Stromal cell of bone marrow (primary cell): ENCODE measurements around the gene CCDC85A.

Source experiments
- DNase-seq: peaks from one replicate; pipeline ENCODE4 v3.0.0-alpha.2; 2012; ENCODE audit warnings: low read depth

Gene CCDC85A

GRCh38 chr2:56309626-56310170 lies 125.9 kb downstream of the CCDC85A start:
- no peak for DNase-seq

GRCh38 chr2:56313500-56313921 lies 129.7 kb downstream of the CCDC85A start:
- DNase-seq, result no peak

- DNase-seq, result no peak
These were observed 130.6 kb downstream of the CCDC85A start for GRCh38 chr2:56314371-56314770.

DNA sequence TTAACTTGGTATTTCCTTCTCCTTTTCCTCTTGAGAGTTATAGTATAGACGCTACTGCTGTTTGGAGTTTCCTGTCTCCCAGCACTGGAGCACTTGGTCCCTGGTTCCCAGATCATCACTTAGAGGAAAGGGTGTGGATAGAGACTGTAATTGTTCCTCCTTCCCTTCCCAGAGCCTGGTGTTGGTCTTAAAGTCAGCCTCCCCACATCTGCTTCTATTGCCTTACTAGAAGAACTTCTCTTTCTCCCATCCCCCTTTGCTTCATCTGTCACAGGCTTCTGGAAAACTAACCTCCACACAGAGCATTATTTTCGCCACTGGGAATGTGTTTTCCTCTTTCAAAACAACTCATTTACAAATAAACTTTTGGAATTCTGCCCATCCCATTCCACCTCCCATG lies 131.0 kb downstream of the CCDC85A start:
- no peak for DNase-seq

GRCh38 chr2:56315376-56315775 lies 131.6 kb downstream of the CCDC85A start:
- DNase-seq, result no peak

DNA sequence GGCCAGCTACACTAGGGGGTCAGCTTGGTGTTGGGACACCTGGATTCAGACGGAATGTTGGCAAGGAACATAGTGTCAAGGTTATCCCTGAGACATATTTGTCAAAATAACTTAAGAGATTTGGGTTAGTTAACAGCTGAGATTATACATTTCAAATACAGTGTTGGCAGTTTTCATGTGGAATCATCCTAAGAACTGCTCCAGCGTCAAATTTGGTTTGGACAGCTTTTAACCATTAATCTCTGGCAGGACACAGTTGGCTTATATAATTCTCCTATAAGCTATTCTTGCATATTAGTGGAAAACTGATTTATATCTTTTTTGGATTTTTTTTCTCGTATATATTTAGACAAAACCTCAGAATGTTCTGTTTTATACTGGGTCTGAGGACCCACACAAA lies 132.2 kb downstream of the CCDC85A start:
- no peak for DNase-seq

GRCh38 chr2:56318147-56318546 lies 134.4 kb downstream of the CCDC85A start:
- DNase-seq, result no peak

DNA sequence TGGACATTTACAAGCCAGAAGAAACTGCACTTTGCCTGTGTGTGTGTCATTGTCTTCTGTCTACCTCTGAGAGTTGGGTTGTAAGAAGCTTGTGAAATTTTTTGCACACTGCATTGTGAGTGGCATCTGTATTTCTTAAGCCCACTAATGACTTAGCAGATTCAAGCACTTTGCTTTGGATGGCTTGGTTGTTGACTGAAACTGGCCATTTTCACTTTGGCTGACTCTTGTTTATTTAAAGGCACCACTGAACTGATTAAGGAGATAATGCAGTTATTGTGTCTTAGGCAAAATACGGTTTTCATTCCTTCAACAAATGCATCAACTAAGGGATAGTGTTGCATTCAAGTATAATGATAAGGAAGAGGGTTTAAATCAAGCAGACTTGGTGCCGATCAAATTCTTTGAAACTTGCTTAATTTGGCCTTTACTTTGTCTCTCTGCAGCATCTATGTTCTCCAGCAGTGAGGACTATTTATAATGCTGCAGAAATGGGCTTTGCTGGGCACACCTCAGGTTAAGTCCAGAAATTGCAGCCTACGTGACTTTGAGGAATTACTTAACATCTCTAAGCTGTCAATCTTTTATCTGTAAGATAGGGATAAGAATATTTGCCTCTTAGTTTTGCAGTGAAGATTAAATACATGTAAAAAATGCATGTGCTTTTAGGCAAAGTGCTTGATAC lies 142.0 kb downstream of the CCDC85A start:
- DNase-seq, result no peak

- no peak for DNase-seq
These were observed 142.6 kb downstream of the CCDC85A start for GRCh38 chr2:56326346-56326741.

DNA sequence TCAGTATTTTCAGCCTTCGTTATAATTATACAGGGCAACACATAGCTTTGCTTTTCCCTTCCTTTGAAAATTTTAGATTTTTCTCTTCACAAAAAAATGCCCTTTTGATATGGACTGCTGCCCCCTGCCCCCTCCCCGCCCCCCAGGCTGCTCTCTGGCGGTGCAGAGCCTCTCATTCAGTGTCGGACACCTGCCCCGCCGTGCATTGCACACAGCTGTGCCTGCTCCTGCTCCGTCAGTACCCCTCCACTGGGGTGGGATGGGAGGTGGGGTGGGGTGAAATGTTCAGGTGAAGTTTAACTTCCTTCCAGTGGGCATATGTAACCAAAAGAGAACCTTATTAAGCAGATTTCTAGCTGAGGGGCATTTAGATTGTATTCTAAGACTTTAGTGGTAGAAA lies 148.0 kb downstream of the CCDC85A start:
- DNase-seq, result no peak

DNA sequence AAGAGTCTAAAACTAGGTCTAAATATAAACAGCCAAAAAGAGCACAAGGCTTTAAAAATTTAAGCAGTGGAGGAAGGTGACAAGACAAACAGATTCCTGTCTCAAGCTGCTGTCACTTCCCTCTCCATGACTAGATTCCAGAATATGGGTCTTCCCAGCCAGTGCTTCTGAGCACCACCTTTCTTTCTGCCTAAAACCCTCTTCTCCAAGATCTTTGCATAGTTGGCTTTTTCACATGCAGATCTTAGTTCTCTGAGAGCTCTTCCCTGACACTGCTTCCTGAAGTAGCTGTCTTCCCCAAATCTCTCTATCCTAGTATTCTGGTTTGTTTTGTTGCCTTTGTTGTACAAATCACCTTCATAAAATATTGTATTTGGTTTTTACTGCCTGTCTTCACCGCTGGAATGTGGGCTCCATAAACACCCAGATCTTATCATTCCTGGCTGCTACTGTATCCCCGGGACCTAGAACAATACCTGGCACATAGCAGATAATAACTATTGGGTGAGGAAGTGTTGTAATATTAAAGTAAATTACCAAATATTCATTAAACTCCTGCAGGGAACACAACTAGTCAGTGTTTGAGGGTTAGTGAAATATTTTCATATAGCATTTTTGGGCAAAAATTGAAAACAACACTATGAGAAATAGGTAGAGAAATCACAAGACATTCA lies 150.2 kb downstream of the CCDC85A start:
- no peak for DNase-seq

- peak; percentile 31 for DNase-seq
These were observed 150.8 kb downstream of the CCDC85A start for GRCh38 chr2:56334622-56335021.

DNA sequence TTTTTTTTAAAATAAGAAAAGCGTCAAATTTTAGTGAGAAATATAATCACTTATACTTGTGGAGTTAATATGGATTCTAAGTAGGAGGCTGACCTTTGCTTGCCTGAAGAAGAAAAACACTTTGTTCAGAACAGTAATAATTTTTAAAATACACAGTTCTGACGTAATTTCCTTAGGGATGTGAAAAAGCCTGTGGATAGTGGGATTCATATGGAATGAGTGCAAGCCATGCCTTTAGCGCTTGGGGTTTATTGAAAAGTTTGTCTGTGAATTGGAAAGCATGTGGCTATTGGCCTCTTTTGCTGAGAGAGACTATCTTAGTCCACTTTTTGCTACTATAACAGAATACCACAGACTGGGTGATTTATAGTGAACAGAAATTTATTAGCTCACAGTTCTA lies 151.3 kb downstream of the CCDC85A start:
- no peak for DNase-seq

DNA sequence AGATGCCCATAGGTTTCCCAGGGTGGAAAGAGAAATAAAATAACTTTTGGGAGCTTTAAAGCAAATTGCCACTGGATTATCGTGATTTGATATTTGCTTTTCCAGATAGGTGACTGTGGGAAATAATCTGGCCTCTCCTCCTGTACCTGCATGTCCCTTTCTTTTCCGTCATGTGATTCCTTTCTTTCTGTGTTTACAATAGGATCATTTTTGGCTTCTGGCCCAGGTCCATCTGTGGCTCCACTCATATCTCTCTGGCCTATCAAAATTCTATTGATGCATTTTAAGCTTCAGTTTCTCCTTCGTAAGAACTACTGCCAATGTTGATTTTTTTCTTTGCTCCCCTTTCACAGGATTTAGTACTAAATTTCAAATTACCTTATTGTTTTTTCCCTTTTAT lies 153.6 kb downstream of the CCDC85A start:
- no peak for DNase-seq

DNA sequence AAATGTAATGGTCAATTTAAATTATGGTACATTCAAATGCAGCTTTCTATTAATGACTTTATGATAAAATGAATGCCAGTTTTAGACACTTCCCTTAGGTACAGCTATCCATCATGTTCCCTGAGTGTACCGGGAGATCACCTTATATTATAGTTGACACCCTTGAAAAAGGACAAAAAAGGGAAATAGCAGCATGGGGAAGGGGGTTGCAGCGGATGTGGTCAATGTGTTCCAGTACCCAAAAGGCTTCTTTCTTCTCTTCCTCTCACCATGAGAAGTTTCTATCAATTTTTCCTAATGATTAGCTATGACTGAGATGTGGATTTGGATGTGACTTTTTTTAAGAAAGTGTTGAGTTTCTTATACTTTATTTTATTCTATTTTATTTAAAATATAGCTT lies 154.4 kb downstream of the CCDC85A start:
- DNase-seq, result no peak

DNA sequence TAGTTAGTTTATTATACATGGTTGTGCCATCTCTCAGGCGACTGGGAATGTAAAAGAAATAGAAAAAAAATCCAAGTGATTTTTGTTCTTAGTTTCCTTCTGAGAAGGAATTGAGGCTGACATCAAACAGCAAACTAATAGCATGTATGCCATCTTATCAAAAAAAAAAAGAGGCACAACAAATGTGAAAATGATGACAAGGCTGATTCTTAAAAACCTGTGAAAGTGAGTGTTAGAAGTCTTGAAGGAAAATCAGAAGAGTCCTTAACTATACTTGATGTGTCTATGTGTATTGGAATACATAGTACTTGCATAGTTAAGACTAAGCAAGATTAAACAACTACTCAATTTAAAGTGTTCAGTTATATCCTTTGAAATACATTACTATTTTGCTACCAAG lies 161.0 kb downstream of the CCDC85A start:
- DNase-seq, result no peak

DNA sequence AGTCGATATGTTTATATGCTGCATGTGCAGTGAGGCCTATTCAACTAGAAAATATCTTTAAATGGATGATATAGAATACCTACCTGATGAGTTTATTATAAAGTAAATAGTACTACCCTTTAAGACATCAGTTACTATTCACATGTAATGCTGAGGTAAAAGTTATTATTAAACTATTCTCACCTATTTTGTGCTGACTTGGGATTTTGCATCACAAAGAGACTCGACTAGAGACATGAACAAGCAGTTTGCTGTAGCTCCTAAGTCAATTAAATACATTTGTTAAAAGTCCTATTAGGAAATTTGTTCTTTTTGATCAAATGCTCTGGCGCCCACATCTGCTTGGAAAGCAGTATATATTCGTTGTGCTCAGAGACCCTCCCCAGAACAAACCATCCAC lies 164.1 kb downstream of the CCDC85A start:
- DNase-seq, result no peak

- no peak for DNase-seq
These were observed 164.8 kb downstream of the CCDC85A start for GRCh38 chr2:56348392-56349210.

DNA sequence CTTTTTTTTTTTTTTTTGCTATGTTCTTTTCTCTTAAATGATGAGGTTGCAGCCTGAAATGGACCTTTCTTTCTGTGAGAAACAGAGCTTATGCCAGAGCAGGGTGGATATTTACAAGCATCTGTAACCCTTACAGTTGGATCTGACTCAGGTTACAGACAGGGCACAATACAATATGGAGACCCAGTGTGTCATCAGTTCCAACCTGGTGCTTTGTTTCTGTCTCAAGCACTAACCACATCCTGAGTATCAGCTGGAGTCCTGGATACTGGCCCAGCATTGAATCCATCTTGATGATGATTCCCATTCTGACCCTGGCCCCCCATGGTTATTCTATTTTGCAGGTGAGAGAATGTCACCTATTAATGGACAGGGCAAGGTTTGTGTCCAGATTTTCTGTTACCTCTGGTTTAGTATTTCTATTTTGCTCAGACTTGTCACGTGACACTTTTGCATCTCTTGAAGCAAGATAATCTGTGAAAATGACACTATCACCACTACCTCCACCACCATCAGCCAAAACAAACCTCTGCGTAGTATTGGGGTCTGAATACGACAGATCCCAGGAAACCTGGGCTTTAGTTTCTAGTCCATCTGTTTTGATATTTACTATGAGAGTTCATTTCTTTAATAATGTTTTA lies 174.0 kb downstream of the CCDC85A start:
- DNase-seq, result no peak

DNA sequence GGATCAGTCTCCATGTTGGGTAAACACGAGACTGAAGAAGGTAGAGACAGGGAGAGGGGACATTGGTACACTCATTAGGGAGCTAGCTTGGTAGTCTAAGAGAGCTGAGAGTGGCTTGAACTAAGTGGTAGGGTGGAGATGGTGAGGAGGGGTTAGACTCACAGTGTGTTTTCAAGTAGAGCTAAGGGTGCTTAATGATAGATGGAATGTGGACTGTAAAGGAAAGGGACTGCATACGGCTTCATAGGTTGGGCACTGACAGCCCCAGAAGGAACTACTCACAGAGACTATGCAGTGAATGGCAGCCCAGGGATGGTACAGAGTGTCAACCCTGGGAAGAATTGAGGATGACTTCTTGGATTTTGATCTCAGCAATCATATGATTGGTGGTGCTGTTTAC lies 178.1 kb downstream of the CCDC85A start:
- no peak for DNase-seq

- no peak for DNase-seq
These were observed 181.1 kb downstream of the CCDC85A start for GRCh38 chr2:56364902-56365301.

DNA sequence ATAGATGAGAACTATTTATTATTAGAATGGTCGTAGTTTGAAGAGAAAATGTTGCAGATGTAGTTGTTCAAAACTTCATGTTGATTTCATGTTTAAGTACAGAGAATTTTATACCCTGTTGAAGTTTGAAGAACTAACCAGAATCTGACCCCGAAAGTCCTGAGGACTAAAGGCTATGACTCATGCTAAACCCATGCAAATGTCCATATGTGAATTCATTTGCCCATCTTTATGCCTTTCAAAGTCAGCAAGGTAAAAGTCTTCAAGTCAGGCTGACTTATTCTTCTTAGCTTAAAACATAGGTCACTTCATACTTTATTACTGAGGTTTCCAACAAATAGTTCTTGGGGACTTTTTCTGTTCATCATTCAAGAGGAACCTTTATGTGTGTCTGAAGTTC lies 185.5 kb downstream of the CCDC85A start:
- DNase-seq, result no peak
